DND-41 (cell line): ENCODE data around the gene GPATCH8.
"Not testable (repeated sequence)": the region's sequence is repeated elsewhere in the genome, so short reads cannot be mapped to it uniquely, and the experiment has no call there.

ENCODE experiments used
- ATAC-seq: fragments of 200-7000 bp; cut with Tn5 transposase; 3 replicates; pipeline ENCODE4 v1.9.1; 2021; ENCODE audit warnings: low read depth; ENCODE audit not compliant: insufficient read depth
- DNase-seq: peaks from one replicate; pipeline ENCODE4 v3.0.0-alpha.2; 2020
- H2AFZ ChIP-seq: 2 replicates; pipeline ENCODE4 v1.6.0; 2012; ENCODE audit warnings: low read depth, low read length
- H3K27ac ChIP-seq: 2 replicates; pipeline ENCODE4 v1.5.1; 2012; ENCODE audit warnings: low read length, inconsistent platforms
- H3K27me3 ChIP-seq: fragments of 200-600 bp; sonication (generic); 2 replicates; pipeline ENCODE4 v1.6.0; 2012; ENCODE audit warnings: low read length, mild to moderate bottlenecking, inconsistent platforms; ENCODE audit not compliant: insufficient read depth, poor library complexity
- H3K36me3 ChIP-seq: 2 replicates; pipeline ENCODE4 v1.5.1; 2012; ENCODE audit warnings: low read length, inconsistent platforms; ENCODE audit not compliant: insufficient read depth
- H3K4me1 ChIP-seq: 2 replicates; pipeline ENCODE4 v1.5.1; 2012; ENCODE audit warnings: mild to moderate bottlenecking, low read length; ENCODE audit not compliant: insufficient read depth
- H3K4me2 ChIP-seq: 2 replicates; pipeline ENCODE4 v1.6.0; 2012; ENCODE audit warnings: mild to moderate bottlenecking, moderate library complexity, low read length, inconsistent platforms; ENCODE audit not compliant: insufficient read depth
- H3K4me3 ChIP-seq, 2 experiments: fragments of 200-600 bp in 1 of 2; shearing (Covaris generic) in 1 of 2; 2 replicates each; pipeline ENCODE4 v1.5.1; 2012 to 2016; ENCODE audit warnings: inconsistent platforms in 2 of 2, low read length in 2 of 2, mild to moderate bottlenecking in 2 of 2, low read depth in 1 of 2, moderate library complexity in 1 of 2
- H3K79me2 ChIP-seq: 2 replicates; pipeline ENCODE4 v1.6.0; 2012; ENCODE audit warnings: low read length, inconsistent platforms; ENCODE audit not compliant: insufficient read depth
- H3K9ac ChIP-seq: 2 replicates; pipeline ENCODE4 v1.6.0; 2012; ENCODE audit warnings: low read depth, mild to moderate bottlenecking, inconsistent platforms, low read length, moderate library complexity
- H3K9me3 ChIP-seq: 2 replicates; pipeline ENCODE4 v1.5.1; 2012; ENCODE audit warnings: low read length, moderate library complexity, mild to moderate bottlenecking, inconsistent platforms; ENCODE audit not compliant: insufficient read depth, severe bottlenecking
- H4K20me1 ChIP-seq: 2 replicates; pipeline ENCODE4 v1.6.0; 2012; ENCODE audit warnings: low read length; ENCODE audit not compliant: insufficient read depth
- CTCF ChIP-seq: IDR thresholded peaks from 2 replicates; pipeline ENCODE4 v1.5.1; 2012; ENCODE audit warnings: borderline replicate concordance, low read length, moderate library complexity, mild to moderate bottlenecking; ENCODE audit not compliant: poor library complexity, severe bottlenecking; ENCODE audit errors: extremely low read depth
- EZH2 ChIP-seq: IDR thresholded peaks from 3 replicates; pipeline ENCODE4 v1.6.1; 2012; ENCODE audit warnings: borderline replicate concordance, low read depth, mild to moderate bottlenecking, moderate library complexity, low read length, inconsistent platforms; ENCODE audit not compliant: severe bottlenecking

Gene GPATCH8

GRCh38 chr17:44540246-44541084, 37.3 kb upstream of the GPATCH8 start:
- Histone ChIP-seq H3K9ac (no peak overlapping the region), H3K27me3 (no peaks in the 10 kb centered on the region), H3K4me3 (no peak overlapping the region), H3K4me2 (no peak overlapping the region), H2AFZ (no peak overlapping the region), H3K9me3 (no peaks in the 10 kb centered on the region), H3K27ac (no peak overlapping the region), H3K4me1 (no peaks in the 10 kb centered on the region), H3K36me3 (no peaks in the 10 kb centered on the region), H4K20me1 (no peaks in the 10 kb centered on the region), H3K79me2 (no peaks in the 10 kb centered on the region)
- ATAC-seq, result no peak
- no peak for DNase-seq
- TF ChIP-seq EZH2 (no peak), CTCF (no peak)

GRCh38 chr17:44539673-44540072, 36.5 kb upstream of the GPATCH8 start:
- no peak for TF ChIP-seq EZH2
- no peak for TF ChIP-seq CTCF
- Histone ChIP-seq H3K27me3 (no peaks in the 10 kb centered on the region), H4K20me1 (no peaks in the 10 kb centered on the region), H3K4me3 (no peak overlapping the region), H2AFZ (no peak overlapping the region), H3K36me3 (no peaks in the 10 kb centered on the region), H3K4me2 (no peak overlapping the region), H3K27ac (no peak overlapping the region), H3K9ac (no peak overlapping the region), H3K9me3 (no peaks in the 10 kb centered on the region), H3K79me2 (no peaks in the 10 kb centered on the region), H3K4me1 (no peaks in the 10 kb centered on the region)
- DNase-seq (no peak), ATAC-seq (no peak)

- H3K27ac ChIP-seq, H3K9me3 ChIP-seq, H3K79me2 ChIP-seq, H3K36me3 ChIP-seq, H4K20me1 ChIP-seq, H2AFZ ChIP-seq, ATAC-seq, H3K4me2 ChIP-seq, H3K4me1 ChIP-seq, H3K9ac ChIP-seq, H3K4me3 ChIP-seq, DNase-seq, H3K27me3 ChIP-seq: not testable (repeated sequence)
Observed at GRCh38 chr17:44537922-44538321, 34.7 kb upstream of the GPATCH8 start.

- Histone ChIP-seq H3K9ac (no peak overlapping the region), H3K4me1 (no peaks in the 10 kb centered on the region)
Observed at GRCh38 chr17:44536090-44536953, 33.1 kb upstream of the GPATCH8 start.

More at GRCh38 chr17:44536090-44536953, 33.1 kb upstream of the GPATCH8 start:
- no peaks in the 10 kb centered on the region for H3K36me3 ChIP-seq
- H3K27ac ChIP-seq, result no peak overlapping the region
- H2AFZ ChIP-seq, result no peak overlapping the region
- no peak overlapping the region for H3K4me3 ChIP-seq
- DNase-seq, result no peak
- H3K79me2 ChIP-seq, result no peaks in the 10 kb centered on the region
- ATAC-seq, result no peak
- H3K9me3 ChIP-seq, result no peaks in the 10 kb centered on the region
- H3K27me3 ChIP-seq, result no peaks in the 10 kb centered on the region
- TF ChIP-seq CTCF, result no peak
- TF ChIP-seq EZH2, result no peak
- no peak overlapping the region for H3K4me2 ChIP-seq
- no peaks in the 10 kb centered on the region for H4K20me1 ChIP-seq
